ENCODE data around the gene PXYLP1. TPM values are rescaled to one million over a fixed set of nuclear protein-coding genes. Genes with fewer than 3 reads are reported as not detected.

The PXYLP1 gene
- total RNA-seq, 1 donor = 6.5 TPM

DNA sequence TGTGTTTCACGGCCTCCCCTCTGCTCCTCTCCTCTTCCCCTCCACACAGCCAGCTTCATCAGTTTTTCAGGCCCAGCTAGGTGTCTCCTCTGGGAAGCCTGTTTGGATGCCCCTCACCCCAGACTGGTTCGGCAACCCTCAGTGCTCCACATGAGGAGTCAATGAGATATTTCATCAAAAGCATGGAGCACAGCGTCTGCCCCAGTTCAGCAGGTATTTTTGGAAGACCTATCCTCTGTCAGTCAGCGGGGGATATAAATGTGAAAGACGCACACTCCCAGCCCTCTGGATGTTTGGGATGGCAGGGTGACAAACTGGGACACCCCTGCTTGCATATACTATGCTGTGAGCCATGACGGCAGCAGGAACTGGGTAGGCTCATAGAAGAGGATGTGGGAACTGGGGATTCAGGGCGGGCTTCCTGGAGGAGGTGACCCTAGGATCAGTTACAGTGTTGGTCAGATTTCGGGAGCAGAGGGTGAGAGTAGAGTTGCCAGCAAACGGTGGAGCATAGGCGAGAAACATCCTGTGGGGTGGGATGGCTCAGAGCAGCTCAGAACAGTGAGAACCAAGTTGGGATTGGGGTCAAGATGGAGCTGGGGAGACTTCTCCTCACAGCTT lies 42.9 kb downstream of the PXYLP1 start:
- Histone ChIP-seq H3K27me3 (ENCODE audit: insufficient read depth, low read length) (no peaks in the 10 kb centered on the region), H3K4me3 (ENCODE audit: insufficient read depth, low read length) (no peak overlapping the region), H3K79me2 (ENCODE audit: insufficient read depth, low read length) (no peaks in the 10 kb centered on the region), H3K27ac (ENCODE audit: low read depth, low read length) (no peak overlapping the region), H3K36me3 (ENCODE audit: insufficient read depth, low read length) (no peaks in the 10 kb centered on the region), H2AFZ (ENCODE audit: low read length) (no peak overlapping the region), H3K9me3 (ENCODE audit: low read depth, low read length) (no peaks in the 10 kb centered on the region), H3K4me2 (ENCODE audit: insufficient read depth, low read length) (no peak overlapping the region), H4K20me1 (ENCODE audit: insufficient read depth, low read length) (no peaks in the 10 kb centered on the region), H3K4me1 (ENCODE audit: insufficient read depth, low read length) (peaks cover 18% of the 10 kb centered on the region)
- TF ChIP-seq, protein P1, sequence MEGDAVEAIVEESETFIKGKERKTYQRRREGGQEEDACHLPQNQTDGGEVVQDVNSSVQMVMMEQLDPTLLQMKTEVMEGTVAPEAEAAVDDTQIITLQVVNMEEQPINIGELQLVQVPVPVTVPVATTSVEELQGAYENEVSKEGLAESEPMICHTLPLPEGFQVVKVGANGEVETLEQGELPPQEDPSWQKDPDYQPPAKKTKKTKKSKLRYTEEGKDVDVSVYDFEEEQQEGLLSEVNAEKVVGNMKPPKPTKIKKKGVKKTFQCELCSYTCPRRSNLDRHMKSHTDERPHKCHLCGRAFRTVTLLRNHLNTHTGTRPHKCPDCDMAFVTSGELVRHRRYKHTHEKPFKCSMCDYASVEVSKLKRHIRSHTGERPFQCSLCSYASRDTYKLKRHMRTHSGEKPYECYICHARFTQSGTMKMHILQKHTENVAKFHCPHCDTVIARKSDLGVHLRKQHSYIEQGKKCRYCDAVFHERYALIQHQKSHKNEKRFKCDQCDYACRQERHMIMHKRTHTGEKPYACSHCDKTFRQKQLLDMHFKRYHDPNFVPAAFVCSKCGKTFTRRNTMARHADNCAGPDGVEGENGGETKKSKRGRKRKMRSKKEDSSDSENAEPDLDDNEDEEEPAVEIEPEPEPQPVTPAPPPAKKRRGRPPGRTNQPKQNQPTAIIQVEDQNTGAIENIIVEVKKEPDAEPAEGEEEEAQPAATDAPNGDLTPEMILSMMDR (IDR thresholded peaks at IDR 0.05; ENCODE audit: extremely low read depth, low read depth, low read length) = no peak
- DNase-seq (ENCODE audit: insufficient read length, low spot score, missing footprints) = no peak

DNA sequence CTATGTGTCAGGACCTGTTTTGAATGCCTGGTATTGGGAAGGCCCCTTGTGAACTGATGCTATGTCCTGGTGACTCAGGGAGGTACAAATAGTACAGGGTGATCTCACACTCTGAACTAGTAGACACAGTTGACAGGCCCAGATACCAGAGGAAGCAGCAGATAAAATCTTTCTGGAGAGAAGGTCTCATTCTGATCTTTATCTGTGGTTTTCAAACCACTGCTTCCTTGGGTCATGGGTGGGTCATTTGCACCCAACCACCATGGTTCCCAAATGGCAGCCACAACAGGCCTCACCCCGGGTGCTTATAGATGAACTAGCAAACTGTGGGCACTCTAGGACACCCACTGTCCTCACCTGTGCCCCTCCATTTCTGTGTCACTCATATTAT lies 43.4 kb downstream of the PXYLP1 start:
- Histone ChIP-seq H4K20me1 (ENCODE audit: insufficient read depth, low read length) (no peaks in the 10 kb centered on the region), H3K4me3 (ENCODE audit: insufficient read depth, low read length) (no peak overlapping the region), H3K4me2 (ENCODE audit: insufficient read depth, low read length) (no peak overlapping the region), H3K27ac (ENCODE audit: low read depth, low read length) (no peak overlapping the region), H3K36me3 (ENCODE audit: insufficient read depth, low read length) (no peaks in the 10 kb centered on the region), H3K79me2 (ENCODE audit: insufficient read depth, low read length) (no peaks in the 10 kb centered on the region), H2AFZ (ENCODE audit: low read length) (no peak overlapping the region), H3K9me3 (ENCODE audit: low read depth, low read length) (no peaks in the 10 kb centered on the region), H3K4me1 (ENCODE audit: insufficient read depth, low read length) (peaks cover 23% of the 10 kb centered on the region), H3K27me3 (ENCODE audit: insufficient read depth, low read length) (no peaks in the 10 kb centered on the region)
- TF ChIP-seq, protein P1 (IDR thresholded peaks at IDR 0.05; ENCODE audit: extremely low read depth, low read depth, low read length) = no peak
- DNase-seq (ENCODE audit: insufficient read length, low spot score, missing footprints) = no peak

DNA sequence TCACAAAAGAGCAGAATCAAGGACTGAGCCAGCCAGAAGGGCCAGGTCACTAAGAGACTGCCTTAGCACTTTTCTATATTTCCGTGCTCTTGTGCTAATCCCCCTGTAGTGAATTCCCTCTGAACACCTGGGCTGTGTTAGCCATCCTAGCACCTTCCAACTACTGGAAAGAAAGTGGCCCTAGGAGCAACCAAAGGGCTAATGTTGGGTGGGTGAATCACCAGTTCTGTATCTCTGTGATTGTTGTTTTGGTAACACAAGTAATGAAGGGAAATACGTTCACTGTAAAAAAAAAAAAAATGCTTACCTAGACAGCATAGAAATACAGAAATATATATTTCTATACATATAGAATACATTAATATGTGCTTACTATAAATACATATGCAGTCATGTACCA lies 43.9 kb downstream of the PXYLP1 start:
- Histone ChIP-seq H3K4me3 (ENCODE audit: insufficient read depth, low read length) (no peak overlapping the region), H3K4me1 (ENCODE audit: insufficient read depth, low read length) (peaks cover 27% of the 10 kb centered on the region), H3K4me2 (ENCODE audit: insufficient read depth, low read length) (no peak overlapping the region), H4K20me1 (ENCODE audit: insufficient read depth, low read length) (no peaks in the 10 kb centered on the region), H3K27me3 (ENCODE audit: insufficient read depth, low read length) (no peaks in the 10 kb centered on the region), H2AFZ (ENCODE audit: low read length) (no peak overlapping the region), H3K27ac (ENCODE audit: low read depth, low read length) (no peak overlapping the region), H3K36me3 (ENCODE audit: insufficient read depth, low read length) (no peaks in the 10 kb centered on the region), H3K9me3 (ENCODE audit: low read depth, low read length) (no peaks in the 10 kb centered on the region), H3K79me2 (ENCODE audit: insufficient read depth, low read length) (no peaks in the 10 kb centered on the region)
- TF ChIP-seq, protein P1 (IDR thresholded peaks at IDR 0.05; ENCODE audit: extremely low read depth, low read depth, low read length) = no peak
- no peak for DNase-seq (ENCODE audit: insufficient read length, low spot score, missing footprints)

DNA sequence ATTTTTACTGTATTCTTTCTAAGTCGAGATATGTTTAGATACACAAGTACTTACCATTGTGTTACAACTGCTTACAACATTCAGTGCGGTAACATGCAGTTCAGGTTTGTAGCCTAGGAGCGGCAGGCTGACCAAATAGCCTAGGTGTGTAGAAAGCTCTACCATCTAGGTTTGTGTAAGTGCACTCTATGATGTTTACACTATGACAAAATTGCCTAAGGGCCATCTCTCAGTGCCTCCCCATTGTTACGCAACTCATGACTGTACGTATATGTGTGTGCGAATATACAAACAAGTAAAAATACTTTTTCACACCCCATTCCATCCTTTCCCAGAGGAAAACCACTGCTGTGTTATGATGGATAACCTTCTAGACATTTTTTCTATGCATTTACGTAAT lies 44.3 kb downstream of the PXYLP1 start:
- H3K4me1 ChIP-seq (ENCODE audit: insufficient read depth, low read length) = peaks cover 30% of the 10 kb centered on the region
- TF ChIP-seq, protein P1 (IDR thresholded peaks at IDR 0.05; ENCODE audit: extremely low read depth, low read depth, low read length) = no peak

More for the DNA sequence above, 44.3 kb downstream of the PXYLP1 start:
- H3K4me2 ChIP-seq (ENCODE audit: insufficient read depth, low read length) = no peak overlapping the region
- H3K9me3 ChIP-seq (ENCODE audit: low read depth, low read length) = no peaks in the 10 kb centered on the region
- H3K4me3 ChIP-seq (ENCODE audit: insufficient read depth, low read length) = no peak overlapping the region
- no peak overlapping the region for H3K27ac ChIP-seq (ENCODE audit: low read depth, low read length)
- no peaks in the 10 kb centered on the region for H4K20me1 ChIP-seq (ENCODE audit: insufficient read depth, low read length)
- no peak overlapping the region for H2AFZ ChIP-seq (ENCODE audit: low read length)
- DNase-seq (ENCODE audit: insufficient read length, low spot score, missing footprints) = no peak
- H3K27me3 ChIP-seq (ENCODE audit: insufficient read depth, low read length) = no peaks in the 10 kb centered on the region
- no peaks in the 10 kb centered on the region for H3K36me3 ChIP-seq (ENCODE audit: insufficient read depth, low read length)
- H3K79me2 ChIP-seq (ENCODE audit: insufficient read depth, low read length) = no peaks in the 10 kb centered on the region

Data from osteoblast (primary cell).